Retinal pigment epithelial cell (primary cell): Measurements from ENCODE around the gene TMEM147.

Source experiments
- DNase-seq: peaks from one replicate; pipeline ENCODE4 v3.0.0-alpha.2; 2010; ENCODE audit warnings: low read depth
- H3K4me3 ChIP-seq: 2 replicates; pipeline ENCODE4 v1.5.1; 2011; ENCODE audit warnings: mild to moderate bottlenecking, low read length, control low read depth, moderate library complexity
- CTCF ChIP-seq: conservative IDR thresholded peaks from 2 replicates; pipeline ENCODE4 v1.5.1; 2011; ENCODE audit warnings: low read depth, low read length, control low read depth, inconsistent platforms

Gene TMEM147

GRCh38 chr19:35506011-35506410 lies 39.4 kb upstream of the TMEM147 start:
- no peak overlapping the region for H3K4me3 ChIP-seq
- no peak for DNase-seq
- no peak for TF ChIP-seq CTCF

- no peak for DNase-seq
- no peak overlapping the region for H3K4me3 ChIP-seq
- TF ChIP-seq CTCF: no peak
Observed at GRCh38 chr19:35507561-35507960, 37.9 kb upstream of the TMEM147 start.

GRCh38 chr19:35508129-35508528 lies 37.3 kb upstream of the TMEM147 start:
- DNase-seq: no peak
- TF ChIP-seq CTCF: no peak
- H3K4me3 ChIP-seq: no peak overlapping the region

DNA sequence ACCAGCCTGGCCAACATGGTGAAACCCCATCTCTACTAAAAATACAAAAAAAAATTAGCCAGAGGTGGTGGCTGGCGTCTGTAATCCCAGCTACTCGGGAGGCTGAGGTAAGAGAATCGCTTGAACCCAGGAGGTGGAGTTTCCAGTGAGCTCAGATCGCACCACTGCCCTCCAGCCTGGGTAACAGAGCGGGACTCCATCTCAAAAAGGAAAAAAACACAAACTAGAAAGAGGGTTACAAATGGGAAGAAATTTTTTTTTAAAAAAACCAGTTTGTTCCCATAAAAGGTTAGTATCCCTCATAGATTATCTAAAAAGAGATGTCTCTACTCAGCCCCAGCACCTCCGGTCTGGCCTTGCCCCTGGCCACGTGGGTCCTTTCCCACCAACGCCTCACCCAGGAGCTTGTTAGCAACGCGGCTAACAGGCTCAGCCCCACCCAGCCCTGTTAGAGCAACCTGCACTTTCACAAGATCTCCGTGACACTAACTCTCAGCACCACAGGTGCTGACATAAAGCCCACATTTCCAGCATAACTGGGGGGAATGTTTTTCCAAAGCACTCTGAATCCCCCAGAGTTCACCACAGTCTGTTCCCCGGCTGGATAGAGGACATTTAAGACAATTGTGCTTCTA lies 36.3 kb upstream of the TMEM147 start:
- TF ChIP-seq CTCF: no peak
- peak overlapping the region; percentile 49 for H3K4me3 ChIP-seq
- DNase-seq: no peak

GRCh38 chr19:35509861-35510625 lies 35.4 kb upstream of the TMEM147 start:
- peak; percentile 93 for TF ChIP-seq CTCF
- DNase-seq: no peak
- H3K4me3 ChIP-seq: peak overlapping the region; percentile 49

DNA sequence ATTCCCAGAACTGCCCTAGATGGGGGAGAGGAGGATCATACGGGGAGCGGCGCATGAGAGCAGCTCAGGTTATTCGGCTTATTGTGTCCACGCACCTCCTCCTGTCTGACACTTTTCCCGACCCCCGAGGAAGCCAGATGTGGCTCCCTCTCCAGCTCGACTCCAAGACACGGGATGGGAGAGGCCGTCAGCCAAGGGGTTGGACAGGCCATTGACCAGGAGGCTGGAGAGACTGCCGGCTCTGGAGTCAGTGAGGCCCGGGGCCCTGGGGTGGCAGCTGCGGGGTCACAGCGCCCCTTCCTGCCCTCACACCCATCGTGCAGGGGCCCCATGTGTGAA lies 34.8 kb upstream of the TMEM147 start:
- no peak for TF ChIP-seq CTCF
- no peak overlapping the region for H3K4me3 ChIP-seq
- DNase-seq: no peak

- no peak for DNase-seq
- TF ChIP-seq CTCF: no peak
- H3K4me3 ChIP-seq: no peak overlapping the region
Observed at GRCh38 chr19:35511337-35511736, 34.1 kb upstream of the TMEM147 start.
